GM12892 (cell line): Measurements from ENCODE around the gene DNAH11.

Experiments used
- POLR2AphosphoS5 ChIP-seq: IDR thresholded peaks from 2 replicates; pipeline ENCODE4 v1.6.1; 2011; ENCODE audit warnings: low read depth, low read length, control low read depth
- TAF1 ChIP-seq: IDR thresholded peaks from 2 replicates; pipeline ENCODE4 v1.6.1; 2011; ENCODE audit warnings: low read depth, mild to moderate bottlenecking, control low read depth, low read length, borderline replicate concordance

GRCh38 chr7:21747806-21748205, 205.0 kb downstream of the DNAH11 start:
- TF ChIP-seq TAF1 (no peak), POLR2AphosphoS5 (no peak)
